Measurements from ENCODE around the gene WDTC1. TPM values are rescaled to one million over a fixed set of nuclear protein-coding genes. Genes with fewer than 3 reads are reported as not detected.

WDTC1 gene
- total RNA-seq, 1 donor from 2014 or later = 26.5 TPM

DNA sequence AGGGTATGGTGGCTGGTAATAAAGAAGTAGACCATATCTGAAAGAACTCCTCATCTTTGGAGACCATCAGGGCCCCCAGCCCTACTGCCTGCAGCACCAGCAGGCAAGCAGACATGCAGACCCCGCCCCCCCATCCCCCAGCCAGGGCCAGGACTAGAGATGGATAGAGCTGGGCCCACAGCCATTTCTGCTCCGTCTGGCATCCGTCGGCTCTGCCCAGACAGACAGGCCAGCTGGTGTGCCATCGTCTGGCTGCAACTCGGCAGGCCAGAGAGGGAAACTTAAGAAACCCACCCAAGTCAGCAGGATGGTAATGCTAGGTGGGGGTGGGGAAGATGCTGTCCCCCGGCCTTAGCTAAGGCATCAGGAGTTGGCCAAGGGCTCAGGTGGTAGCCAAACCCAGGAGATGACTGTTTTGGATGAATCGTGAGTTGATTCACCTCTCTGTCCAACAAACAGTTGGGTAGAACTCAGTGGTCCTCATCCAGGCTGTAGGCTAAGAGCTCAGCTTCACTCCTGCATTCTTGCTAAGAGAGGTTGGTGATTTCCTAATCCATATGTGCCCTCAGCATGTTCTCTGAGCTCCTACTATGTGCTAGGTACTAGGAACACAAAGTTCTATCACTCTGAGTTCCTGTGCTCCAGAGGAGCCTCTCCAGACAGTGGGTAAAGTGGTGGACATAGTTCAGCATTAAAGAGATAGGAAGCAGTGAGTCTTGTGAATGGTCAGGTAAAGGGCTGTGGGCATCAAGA, 64.4 kb downstream of the WDTC1 start:
- DNase-seq (ENCODE audit: low read depth, low spot score) = no peak
- no peaks in the 10 kb centered on the region for H3K27me3 Mint-ChIP-seq (ENCODE audit: low read depth)
- H3K27ac Mint-ChIP-seq (ENCODE audit: unreplicated experiment) = peak overlapping the region; percentile 93
- peaks cover under 1% of the 10 kb centered on the region for H3K36me3 Mint-ChIP-seq (ENCODE audit: low read depth)
- TF ChIP-seq, protein P1, sequence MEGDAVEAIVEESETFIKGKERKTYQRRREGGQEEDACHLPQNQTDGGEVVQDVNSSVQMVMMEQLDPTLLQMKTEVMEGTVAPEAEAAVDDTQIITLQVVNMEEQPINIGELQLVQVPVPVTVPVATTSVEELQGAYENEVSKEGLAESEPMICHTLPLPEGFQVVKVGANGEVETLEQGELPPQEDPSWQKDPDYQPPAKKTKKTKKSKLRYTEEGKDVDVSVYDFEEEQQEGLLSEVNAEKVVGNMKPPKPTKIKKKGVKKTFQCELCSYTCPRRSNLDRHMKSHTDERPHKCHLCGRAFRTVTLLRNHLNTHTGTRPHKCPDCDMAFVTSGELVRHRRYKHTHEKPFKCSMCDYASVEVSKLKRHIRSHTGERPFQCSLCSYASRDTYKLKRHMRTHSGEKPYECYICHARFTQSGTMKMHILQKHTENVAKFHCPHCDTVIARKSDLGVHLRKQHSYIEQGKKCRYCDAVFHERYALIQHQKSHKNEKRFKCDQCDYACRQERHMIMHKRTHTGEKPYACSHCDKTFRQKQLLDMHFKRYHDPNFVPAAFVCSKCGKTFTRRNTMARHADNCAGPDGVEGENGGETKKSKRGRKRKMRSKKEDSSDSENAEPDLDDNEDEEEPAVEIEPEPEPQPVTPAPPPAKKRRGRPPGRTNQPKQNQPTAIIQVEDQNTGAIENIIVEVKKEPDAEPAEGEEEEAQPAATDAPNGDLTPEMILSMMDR (conservative IDR thresholded peaks at IDR 0.05) = no peak
- no peaks in the 10 kb centered on the region for H3K9me3 Mint-ChIP-seq
- peaks cover 18% of the 10 kb centered on the region for H3K4me1 Mint-ChIP-seq
- H3K4me3 Mint-ChIP-seq = no peak overlapping the region

DNA sequence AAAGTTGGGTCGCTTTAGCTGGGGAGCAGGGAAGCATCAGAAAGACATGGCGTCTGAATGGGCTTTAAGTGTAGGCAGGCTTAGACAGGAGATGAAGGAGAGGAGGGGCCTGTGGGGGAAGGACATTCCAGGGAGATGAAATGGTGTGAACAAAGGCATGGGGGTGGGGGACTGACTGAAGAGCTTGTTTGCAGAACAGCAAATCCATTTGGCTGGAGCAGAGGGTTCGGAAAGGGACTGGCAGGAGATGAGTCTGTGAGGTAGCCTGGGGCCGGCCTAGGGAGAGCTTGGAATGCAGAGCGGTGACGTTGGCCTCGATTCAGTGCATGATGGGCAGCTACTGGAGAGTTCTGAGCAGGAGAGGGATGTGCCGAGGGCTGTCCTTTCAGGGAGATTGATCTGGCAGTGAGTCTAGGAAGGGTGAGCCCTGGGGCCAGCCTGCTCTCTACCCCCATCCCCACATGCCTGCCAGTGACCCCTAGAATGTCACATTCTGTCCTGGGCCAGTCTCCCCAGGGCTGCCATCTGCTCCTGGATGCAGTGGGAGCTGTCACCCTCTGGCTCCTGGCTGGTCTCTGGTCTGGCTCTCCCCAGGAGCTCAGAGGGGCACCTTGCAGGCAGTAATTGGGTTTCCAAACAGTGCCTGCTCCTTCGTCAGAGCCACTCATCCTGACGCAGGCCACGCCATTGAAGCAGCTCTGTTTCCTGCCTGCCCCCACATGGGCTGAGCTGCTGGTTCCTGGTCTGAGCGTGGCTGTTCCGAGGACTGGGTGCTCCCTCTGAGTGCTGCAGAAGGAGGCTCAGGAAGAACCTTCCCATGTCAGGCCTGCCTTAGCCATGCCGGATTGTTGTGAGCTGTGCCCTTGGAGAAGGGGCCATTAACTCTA, 65.2 kb downstream of the WDTC1 start:
- H3K27me3 Mint-ChIP-seq (ENCODE audit: low read depth) = no peaks in the 10 kb centered on the region

DNA sequence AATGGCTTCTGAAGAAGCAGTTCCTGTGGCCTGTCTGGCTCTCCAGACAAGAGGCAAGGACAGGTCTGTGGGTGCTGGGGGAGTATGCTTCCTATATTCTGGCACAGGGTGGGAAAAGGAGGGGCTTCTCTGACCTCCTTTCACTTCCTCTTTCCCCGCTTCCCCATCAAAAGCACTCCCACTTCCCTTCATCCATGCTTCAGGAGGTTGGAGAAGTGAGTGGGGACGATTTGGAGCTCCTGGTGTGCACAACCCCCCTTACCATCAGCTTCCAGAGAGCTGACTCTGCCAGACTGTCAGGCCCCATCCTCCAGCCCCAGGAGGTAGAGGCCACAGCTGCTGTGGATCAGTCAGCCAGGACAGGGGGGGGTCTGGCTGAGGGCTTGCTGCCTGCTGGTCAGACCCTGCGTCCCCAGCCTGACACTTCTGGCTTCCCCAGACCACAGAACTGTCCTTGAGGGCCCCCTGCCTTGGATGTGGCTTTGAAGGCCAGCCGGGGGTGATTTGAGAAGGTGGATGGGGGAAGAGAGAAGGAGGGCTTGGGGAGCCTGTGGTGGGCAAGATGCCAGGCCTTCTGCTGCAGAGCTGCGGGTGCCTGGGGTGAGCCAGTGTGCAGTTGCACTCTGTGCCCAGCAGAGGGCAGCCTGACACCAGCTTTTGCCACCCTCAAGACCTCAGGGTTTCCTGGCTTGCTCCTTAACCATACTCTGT, 66.1 kb downstream of the WDTC1 start:
- no peaks in the 10 kb centered on the region for H3K9me3 Mint-ChIP-seq
- peak; percentile 85 for DNase-seq (ENCODE audit: low read depth, low spot score)
- peaks cover 18% of the 10 kb centered on the region for H3K4me1 Mint-ChIP-seq
- H3K27me3 Mint-ChIP-seq (ENCODE audit: low read depth) = no peaks in the 10 kb centered on the region
- H3K4me3 Mint-ChIP-seq = no peak overlapping the region
- H3K27ac Mint-ChIP-seq (ENCODE audit: unreplicated experiment) = no peak overlapping the region
- TF ChIP-seq, protein P1 (conservative IDR thresholded peaks at IDR 0.05) = peak; percentile 98
- H3K36me3 Mint-ChIP-seq (ENCODE audit: low read depth) = no peaks in the 10 kb centered on the region

More for the DNA sequence above, 65.2 kb downstream of the WDTC1 start:
- TF ChIP-seq, protein P1 (conservative IDR thresholded peaks at IDR 0.05) = no peak
- no peak for DNase-seq (ENCODE audit: low read depth, low spot score)
- Mint-ChIP-seq H3K4me3 (peak overlapping the region; percentile 8), H3K36me3 (ENCODE audit: low read depth) (no peaks in the 10 kb centered on the region), H3K9me3 (no peaks in the 10 kb centered on the region), H3K27ac (ENCODE audit: unreplicated experiment) (peak overlapping the region; percentile 93), H3K4me1 (peaks cover 18% of the 10 kb centered on the region)

DNA sequence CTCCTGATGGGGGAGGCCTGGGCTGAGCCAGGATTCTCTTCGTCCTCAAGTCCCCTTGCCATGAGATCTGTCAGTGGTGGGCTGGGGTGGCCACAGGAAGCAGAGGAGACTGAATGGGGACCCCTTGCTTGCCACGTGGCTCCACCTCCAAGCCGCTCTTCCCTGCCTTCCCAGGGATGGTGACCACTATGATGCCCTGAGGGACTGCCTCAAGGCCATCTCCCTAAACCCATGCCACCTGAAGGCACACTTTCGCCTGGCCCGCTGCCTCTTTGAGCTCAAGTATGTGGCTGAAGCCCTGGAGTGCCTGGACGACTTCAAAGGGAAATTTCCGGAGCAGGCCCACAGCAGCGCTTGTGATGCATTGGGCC, 66.6 kb downstream of the WDTC1 start:
- Mint-ChIP-seq H3K27ac (ENCODE audit: unreplicated experiment) (no peak overlapping the region), H3K4me1 (peaks cover 18% of the 10 kb centered on the region), H3K4me3 (no peak overlapping the region), H3K27me3 (ENCODE audit: low read depth) (no peaks in the 10 kb centered on the region), H3K36me3 (ENCODE audit: low read depth) (no peaks in the 10 kb centered on the region), H3K9me3 (no peaks in the 10 kb centered on the region)
- TF ChIP-seq, protein P1 (conservative IDR thresholded peaks at IDR 0.05) = no peak
- no peak for DNase-seq (ENCODE audit: low read depth, low spot score)

DNA sequence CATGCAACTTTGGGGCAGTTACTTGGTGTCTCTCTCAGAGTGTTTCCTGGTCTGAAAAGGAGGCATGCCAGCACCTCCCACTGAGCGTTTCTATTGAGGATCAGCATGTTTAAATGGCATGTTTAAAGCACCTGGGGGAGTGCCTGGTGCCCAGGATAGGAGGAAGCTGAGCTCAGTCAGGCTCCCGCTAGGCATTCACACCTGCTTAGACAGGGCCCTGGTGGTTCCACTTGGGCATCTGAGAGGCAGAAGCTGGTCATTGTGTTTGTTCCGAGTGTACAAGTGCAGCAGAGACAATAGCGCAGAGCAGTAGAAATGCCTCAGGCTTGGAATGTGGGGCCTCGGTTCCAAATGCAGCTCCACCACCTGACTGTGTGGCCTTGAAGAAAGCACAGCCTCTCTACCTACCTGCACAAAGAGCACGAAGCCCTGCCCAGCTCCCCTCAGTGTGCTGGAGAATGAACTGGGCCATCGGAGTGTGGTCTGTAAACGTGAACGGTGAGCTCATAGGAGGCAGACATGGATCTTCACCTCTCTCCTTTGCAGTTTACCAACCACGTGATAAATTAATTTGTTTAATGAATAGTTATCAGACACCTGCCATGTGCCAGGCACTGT, 67.3 kb downstream of the WDTC1 start:
- TF ChIP-seq, protein P1 (conservative IDR thresholded peaks at IDR 0.05) = no peak
- Mint-ChIP-seq H3K27me3 (ENCODE audit: low read depth) (no peaks in the 10 kb centered on the region), H3K4me1 (peaks cover 19% of the 10 kb centered on the region), H3K27ac (ENCODE audit: unreplicated experiment) (peak overlapping the region; percentile 17), H3K9me3 (no peaks in the 10 kb centered on the region), H3K36me3 (ENCODE audit: low read depth) (no peaks in the 10 kb centered on the region), H3K4me3 (no peak overlapping the region)
- DNase-seq (ENCODE audit: low read depth, low spot score) = no peak

All from neural crest cell (in vitro differentiated cells).